ENCODE measurements around the gene TEX9. TPM values are rescaled to one million over a fixed set of nuclear protein-coding genes. Genes with fewer than 3 reads are reported as not detected.

The TEX9 gene
- total and polyA plus RNA-seq, 10 donors: 2.4 to 21.4 (median 5.8) TPM

GRCh38 chr15:56351353-56351752 is 13.9 kb upstream of the TEX9 start:
- WGBS, 5 donors: 31 to 73% (median 44%) methylated on average over 1 of the region's 1 CpG
- DNase-seq: no peak
- no peak overlapping the region for H3K4me3 ChIP-seq
- H3K27ac ChIP-seq: no peak overlapping the region
- no peaks in the 10 kb centered on the region for H3K9me3 ChIP-seq
- H3K27me3 ChIP-seq (replicated peaks in 1 of 7): no peaks in the 10 kb centered on the region
- H3K4me1 ChIP-seq: no peaks in the 10 kb centered on the region
- H3K36me3 ChIP-seq: no peaks in the 10 kb centered on the region
- no peak for TF ChIP-seq CTCF (IDR thresholded peaks at IDR 0.05 in 8 of 11, conservative IDR thresholded peaks at IDR 0.05 in 3 of 11)
- intact Hi-C loops (cut with DNase I; ENCODE audit: low total_unique reads): no loop called here

- no peaks in the 10 kb centered on the region for H3K27me3 ChIP-seq (replicated peaks in 1 of 7)
- no peak for DNase-seq
- no peaks in the 10 kb centered on the region for H3K36me3 ChIP-seq
- WGBS, 5 donors: 92 to 97% (median 96%) methylated on average over 12 of the region's 12 CpGs
- H3K27ac ChIP-seq: no peak overlapping the region
- no peaks in the 10 kb centered on the region for H3K9me3 ChIP-seq
- no peak overlapping the region for H3K4me3 ChIP-seq
- H3K4me1 ChIP-seq: no peaks in the 10 kb centered on the region
- TF ChIP-seq CTCF (IDR thresholded peaks at IDR 0.05 in 8 of 11, conservative IDR thresholded peaks at IDR 0.05 in 3 of 11) (no peak), POLR2A (IDR thresholded peaks at IDR 0.05) (no peak), POLR2AphosphoS5 (IDR thresholded peaks at IDR 0.05) (no peak)
- intact Hi-C loops (cut with DNase I; ENCODE audit: low total_unique reads): no loop called here
Measured at GRCh38 chr15:56351957-56352506, 13.2 kb upstream of the TEX9 start.

GRCh38 chr15:56353119-56353518 is 12.1 kb upstream of the TEX9 start:
- H3K4me1 ChIP-seq: no peaks in the 10 kb centered on the region
- 46 to 57% (median 53%) methylated on average over 1 of the region's 1 CpG for WGBS, 5 donors
- no peak for DNase-seq
- no peaks in the 10 kb centered on the region for H3K27me3 ChIP-seq (replicated peaks in 1 of 7)
- H3K4me3 ChIP-seq: no peak overlapping the region
- H3K27ac ChIP-seq: no peak overlapping the region
- H3K9me3 ChIP-seq: no peaks in the 10 kb centered on the region
- no peak for TF ChIP-seq POLR2A (IDR thresholded peaks at IDR 0.05)
- TF ChIP-seq CTCF (IDR thresholded peaks at IDR 0.05 in 8 of 11, conservative IDR thresholded peaks at IDR 0.05 in 3 of 11): no peak
- no peak for TF ChIP-seq POLR2AphosphoS5 (IDR thresholded peaks at IDR 0.05)
- intact Hi-C loops (cut with DNase I; ENCODE audit: low total_unique reads): no loop called here
- H3K36me3 ChIP-seq: no peaks in the 10 kb centered on the region

- TF ChIP-seq CTCF (IDR thresholded peaks at IDR 0.05 in 8 of 11, conservative IDR thresholded peaks at IDR 0.05 in 3 of 11) (no peak), POLR2AphosphoS5 (IDR thresholded peaks at IDR 0.05) (no peak), POLR2A (IDR thresholded peaks at IDR 0.05) (no peak)
- no peaks in the 10 kb centered on the region for H3K4me1 ChIP-seq
- H3K27me3 ChIP-seq (replicated peaks in 1 of 7): no peaks in the 10 kb centered on the region
- H3K27ac ChIP-seq: no peak overlapping the region
- no peak for DNase-seq
- intact Hi-C loops (cut with DNase I; ENCODE audit: low total_unique reads): no loop called here
- no peak overlapping the region for H3K4me3 ChIP-seq
- H3K36me3 ChIP-seq: no peaks in the 10 kb centered on the region
- H3K9me3 ChIP-seq: no peaks in the 10 kb centered on the region
Measured at GRCh38 chr15:56353740-56354139, 11.5 kb upstream of the TEX9 start.
